ENCODE measurements around the gene RAPGEF3.

RAPGEF3 gene

GRCh38 chr12:47754126-47754525 is 4.6 kb downstream of the RAPGEF3 start:
- Histone ChIP-seq H4K91ac (ENCODE audit: low read depth, low read length) (peak overlapping the region; percentile 33), H4K12ac (ENCODE audit: low read depth, low read length) (no peak overlapping the region), H3K14ac (ENCODE audit: low read length) (no peak overlapping the region), H3K27ac (ENCODE audit: low read depth, low read length) (no peak overlapping the region), H3K4me2 (ENCODE audit: low read length) (no peak overlapping the region), H2AK5ac (ENCODE audit: low read length) (peak overlapping the region; percentile 20), H3K9me3 (ENCODE audit: insufficient read depth, low read depth, low read length) (peaks cover 1% of the 10 kb centered on the region), H2BK5ac (ENCODE audit: low read depth, low read length, poor library complexity) (no peak overlapping the region), H2AFZ (ENCODE audit: insufficient read depth, low read length, poor library complexity) (no peak overlapping the region), H3K27me3 (ENCODE audit: insufficient read depth, low read length) (no peaks in the 10 kb centered on the region), H3K18ac (ENCODE audit: low read length) (no peak overlapping the region), H3K9ac (ENCODE audit: low read length) (no peak overlapping the region), H3K4me1 (ENCODE audit: control insufficient read depth in 1 of 2, insufficient read depth in 2 of 2, low read length in 2 of 2) (peaks cover 43 to 47% of the 10 kb centered on the region in 2 experiments), H3K36me3 (ENCODE audit: control insufficient read depth in 1 of 2, insufficient read depth in 2 of 2, low read length in 2 of 2) (no peaks in the 10 kb centered on the region), H3K23ac (ENCODE audit: low read length) (no peak overlapping the region), H3K4ac (ENCODE audit: low read depth, low read length) (no peak overlapping the region), H2BK120ac (ENCODE audit: insufficient read depth, low read length, poor library complexity) (no peak overlapping the region), H3K79me1 (ENCODE audit: low read length) (peaks cover 14% of the 10 kb centered on the region), H3K79me2 (ENCODE audit: control insufficient read depth, insufficient read depth, low read length, poor library complexity) (no peaks in the 10 kb centered on the region), H2BK12ac (ENCODE audit: low read length) (peak overlapping the region; percentile 34), H4K8ac (ENCODE audit: low read depth, low read length) (no peak overlapping the region), H3K4me3 (ENCODE audit: low read depth, low read length) (no peak overlapping the region)
- DNase-seq, result peak; percentile 59 to 77
- no CpG with 5 or more reads among the region's 4 CpGs for WGBS (ENCODE audit: extremely low coverage, insufficient coverage, insufficient read length)

GRCh38 chr12:47753021-47754001 is 5.4 kb downstream of the RAPGEF3 start:
- Histone ChIP-seq H3K27me3 (ENCODE audit: insufficient read depth, low read length) (no peaks in the 10 kb centered on the region), H3K36me3 (ENCODE audit: control insufficient read depth in 1 of 2, insufficient read depth in 2 of 2, low read length in 2 of 2) (no peaks in the 10 kb centered on the region), H3K14ac (ENCODE audit: low read length) (no peak overlapping the region), H2BK12ac (ENCODE audit: low read length) (peak overlapping the region; percentile 44), H4K91ac (ENCODE audit: low read depth, low read length) (peak overlapping the region; percentile 72), H3K18ac (ENCODE audit: low read length) (no peak overlapping the region), H2BK120ac (ENCODE audit: insufficient read depth, low read length, poor library complexity) (peak overlapping the region; percentile 76), H3K9me3 (ENCODE audit: insufficient read depth, low read depth, low read length) (peaks cover 1% of the 10 kb centered on the region), H3K4me3 (ENCODE audit: low read depth, low read length) (no peak overlapping the region), H3K23ac (ENCODE audit: low read length) (no peak overlapping the region), H3K79me2 (ENCODE audit: control insufficient read depth, insufficient read depth, low read length, poor library complexity) (no peaks in the 10 kb centered on the region), H2AFZ (ENCODE audit: insufficient read depth, low read length, poor library complexity) (peak overlapping the region; percentile 31), H4K8ac (ENCODE audit: low read depth, low read length) (peak overlapping the region; percentile 69), H3K4me1 (ENCODE audit: control insufficient read depth in 1 of 2, insufficient read depth in 2 of 2, low read length in 2 of 2) (peaks cover 38 to 42% of the 10 kb centered on the region in 2 experiments), H2BK5ac (ENCODE audit: low read depth, low read length, poor library complexity) (peak overlapping the region; percentile 34), H3K4ac (ENCODE audit: low read depth, low read length) (no peak overlapping the region), H2AK5ac (ENCODE audit: low read length) (peak overlapping the region; percentile 81), H3K4me2 (ENCODE audit: low read length) (peak overlapping the region; percentile 9), H4K12ac (ENCODE audit: low read depth, low read length) (no peak overlapping the region), H3K9ac (ENCODE audit: low read length) (no peak overlapping the region), H3K27ac (ENCODE audit: low read depth, low read length) (no peak overlapping the region), H3K79me1 (ENCODE audit: low read length) (peaks cover 7% of the 10 kb centered on the region)
- DNase-seq, result peak; percentile 26 to 50
- WGBS (ENCODE audit: extremely low coverage, insufficient coverage, insufficient read length), result no CpG with 5 or more reads among the region's 11 CpGs

DNA sequence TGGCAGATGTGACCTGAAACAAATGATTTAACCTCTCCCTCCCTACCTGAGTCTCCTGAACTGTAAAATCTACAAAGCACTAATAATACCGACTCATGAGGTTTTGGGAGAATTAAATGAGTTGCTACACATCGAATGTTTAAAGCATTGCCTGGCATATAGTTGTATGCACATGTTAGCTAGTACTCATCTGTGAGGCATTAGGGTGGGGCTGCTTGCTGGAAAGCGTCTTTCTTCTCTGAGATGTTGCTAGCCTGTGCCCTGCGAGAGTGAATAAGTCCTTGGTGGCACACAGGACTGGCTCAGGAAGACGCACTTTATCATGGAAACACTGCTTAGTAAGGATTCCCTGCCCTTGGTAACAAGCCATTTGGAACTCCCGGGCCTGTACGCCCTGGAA is 6.1 kb downstream of the RAPGEF3 start:
- H3K27ac ChIP-seq (ENCODE audit: low read depth, low read length), result no peak overlapping the region
- no peak overlapping the region for H3K4ac ChIP-seq (ENCODE audit: low read depth, low read length)
- H4K91ac ChIP-seq (ENCODE audit: low read depth, low read length), result no peak overlapping the region
- no peaks in the 10 kb centered on the region for H3K27me3 ChIP-seq (ENCODE audit: insufficient read depth, low read length)
- DNase-seq, result peak; percentile 29 to 45
- no peak overlapping the region for H3K14ac ChIP-seq (ENCODE audit: low read length)
- H3K4me3 ChIP-seq (ENCODE audit: low read depth, low read length), result no peak overlapping the region
- peaks cover 6% of the 10 kb centered on the region for H3K79me1 ChIP-seq (ENCODE audit: low read length)
- H3K4me2 ChIP-seq (ENCODE audit: low read length), result no peak overlapping the region
- H3K23ac ChIP-seq (ENCODE audit: low read length), result no peak overlapping the region
- no peak overlapping the region for H2BK120ac ChIP-seq (ENCODE audit: insufficient read depth, low read length, poor library complexity)
- no peak overlapping the region for H2BK5ac ChIP-seq (ENCODE audit: low read depth, low read length, poor library complexity)
- H4K12ac ChIP-seq (ENCODE audit: low read depth, low read length), result no peak overlapping the region
- no CpG with 5 or more reads among the region's 7 CpGs for WGBS (ENCODE audit: extremely low coverage, insufficient coverage, insufficient read length)
- no peak overlapping the region for H3K18ac ChIP-seq (ENCODE audit: low read length)
- no peak overlapping the region for H2BK12ac ChIP-seq (ENCODE audit: low read length)
- no peaks in the 10 kb centered on the region for H3K79me2 ChIP-seq (ENCODE audit: control insufficient read depth, insufficient read depth, low read length, poor library complexity)
- no peak overlapping the region for H2AK5ac ChIP-seq (ENCODE audit: low read length)
- no peaks in the 10 kb centered on the region for H3K36me3 ChIP-seq (ENCODE audit: control insufficient read depth in 1 of 2, insufficient read depth in 2 of 2, low read length in 2 of 2)
- H2AFZ ChIP-seq (ENCODE audit: insufficient read depth, low read length, poor library complexity), result no peak overlapping the region
- peaks cover 1% of the 10 kb centered on the region for H3K9me3 ChIP-seq (ENCODE audit: insufficient read depth, low read depth, low read length)
- no peak overlapping the region for H3K9ac ChIP-seq (ENCODE audit: low read length)
- no peak overlapping the region for H4K8ac ChIP-seq (ENCODE audit: low read depth, low read length)
- H3K4me1 ChIP-seq (ENCODE audit: control insufficient read depth in 1 of 2, insufficient read depth in 2 of 2, low read length in 2 of 2), result peaks cover 31 to 34% of the 10 kb centered on the region in 2 experiments

- H3K18ac ChIP-seq (ENCODE audit: low read length), result no peak overlapping the region
- H3K79me1 ChIP-seq (ENCODE audit: low read length), result peaks cover 6% of the 10 kb centered on the region
- H3K9me3 ChIP-seq (ENCODE audit: insufficient read depth, low read depth, low read length), result peaks cover 1% of the 10 kb centered on the region
- H3K4me1 ChIP-seq (ENCODE audit: control insufficient read depth in 1 of 2, insufficient read depth in 2 of 2, low read length in 2 of 2), result peaks cover 26 to 32% of the 10 kb centered on the region in 2 experiments
- no peak overlapping the region for H3K23ac ChIP-seq (ENCODE audit: low read length)
- no peak overlapping the region for H3K4me3 ChIP-seq (ENCODE audit: low read depth, low read length)
- H2BK120ac ChIP-seq (ENCODE audit: insufficient read depth, low read length, poor library complexity), result no peak overlapping the region
- no peak overlapping the region for H2BK5ac ChIP-seq (ENCODE audit: low read depth, low read length, poor library complexity)
- no peak overlapping the region for H2AK5ac ChIP-seq (ENCODE audit: low read length)
- no CpG with 5 or more reads among the region's 4 CpGs for WGBS (ENCODE audit: extremely low coverage, insufficient coverage, insufficient read length)
- H4K8ac ChIP-seq (ENCODE audit: low read depth, low read length), result no peak overlapping the region
- no peak overlapping the region for H4K12ac ChIP-seq (ENCODE audit: low read depth, low read length)
- no peak overlapping the region for H3K14ac ChIP-seq (ENCODE audit: low read length)
- H3K79me2 ChIP-seq (ENCODE audit: control insufficient read depth, insufficient read depth, low read length, poor library complexity), result no peaks in the 10 kb centered on the region
- H3K27ac ChIP-seq (ENCODE audit: low read depth, low read length), result no peak overlapping the region
- no peak for DNase-seq
- no peak overlapping the region for H2AFZ ChIP-seq (ENCODE audit: insufficient read depth, low read length, poor library complexity)
- no peak overlapping the region for H4K91ac ChIP-seq (ENCODE audit: low read depth, low read length)
- no peak overlapping the region for H3K4me2 ChIP-seq (ENCODE audit: low read length)
- no peak overlapping the region for H3K4ac ChIP-seq (ENCODE audit: low read depth, low read length)
- H3K27me3 ChIP-seq (ENCODE audit: insufficient read depth, low read length), result no peaks in the 10 kb centered on the region
- no peaks in the 10 kb centered on the region for H3K36me3 ChIP-seq (ENCODE audit: control insufficient read depth in 1 of 2, insufficient read depth in 2 of 2, low read length in 2 of 2)
- H2BK12ac ChIP-seq (ENCODE audit: low read length), result no peak overlapping the region
- H3K9ac ChIP-seq (ENCODE audit: low read length), result no peak overlapping the region
Measured at GRCh38 chr12:47752121-47752520, 6.6 kb downstream of the RAPGEF3 start.

Measured in trophoblast cell (in vitro differentiated cells and primary cell).